Hematopoietic multipotent progenitor cell treated with erythropoietin and hydrocortisone succinate and interleukin-3 and kit ligand, for 6 days (in vitro differentiated cells): ENCODE data around the gene STK35.

Source experiments
- DNase-seq: peaks from one replicate; pipeline ENCODE4 v3.0.0-alpha.2; 2015

The STK35 gene

DNA sequence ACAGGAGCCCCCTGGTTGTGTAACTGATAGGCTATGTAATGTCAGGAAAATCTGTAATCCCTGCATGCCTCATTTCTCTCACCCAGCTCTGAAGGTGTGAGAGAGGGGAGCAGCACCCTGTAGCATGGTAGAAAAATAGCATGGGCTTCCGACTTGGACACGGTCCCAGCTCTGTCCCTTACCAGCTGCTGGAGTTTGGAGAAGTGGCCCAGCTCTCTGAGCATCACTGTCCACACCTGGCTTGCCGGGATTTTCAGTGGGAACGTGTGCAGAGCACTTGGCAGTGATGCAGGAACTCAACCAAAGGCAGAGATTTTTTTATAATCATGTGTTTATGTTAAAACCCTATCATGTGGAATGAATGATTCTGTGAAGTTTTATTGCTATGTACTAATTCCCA, 34.6 kb downstream of the STK35 start:
- no peak for DNase-seq

DNA sequence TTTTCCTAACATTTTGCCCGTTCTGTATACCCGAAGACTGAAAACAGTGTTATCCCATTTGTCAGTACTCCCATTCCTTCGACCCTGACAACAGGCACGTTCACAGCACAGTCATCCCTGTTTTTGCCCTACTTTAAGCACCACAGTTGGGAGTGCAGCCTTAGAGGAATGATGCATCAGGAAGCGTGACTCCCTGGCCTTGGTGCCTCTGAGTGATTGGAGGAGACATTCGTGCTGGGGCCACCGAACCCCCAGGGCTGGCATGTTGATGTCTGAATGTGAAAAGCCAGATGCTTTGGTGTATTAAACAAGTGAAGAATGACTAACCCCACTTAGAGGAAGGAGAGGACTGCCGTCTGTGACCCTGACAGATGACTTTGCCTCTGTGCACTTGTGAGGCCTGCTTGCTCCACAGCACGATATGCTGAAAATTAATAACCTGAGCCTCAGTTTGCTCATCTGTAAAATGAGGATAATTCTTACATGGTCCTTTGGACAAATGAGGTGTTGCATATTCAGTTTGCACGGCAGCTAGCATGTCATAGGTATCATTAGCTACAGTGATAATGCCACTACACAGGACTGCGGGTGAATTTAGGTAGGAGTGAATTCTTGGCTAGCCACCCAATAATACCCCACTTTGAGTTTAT, 36.0 kb downstream of the STK35 start:
- DNase-seq: no peak

DNA sequence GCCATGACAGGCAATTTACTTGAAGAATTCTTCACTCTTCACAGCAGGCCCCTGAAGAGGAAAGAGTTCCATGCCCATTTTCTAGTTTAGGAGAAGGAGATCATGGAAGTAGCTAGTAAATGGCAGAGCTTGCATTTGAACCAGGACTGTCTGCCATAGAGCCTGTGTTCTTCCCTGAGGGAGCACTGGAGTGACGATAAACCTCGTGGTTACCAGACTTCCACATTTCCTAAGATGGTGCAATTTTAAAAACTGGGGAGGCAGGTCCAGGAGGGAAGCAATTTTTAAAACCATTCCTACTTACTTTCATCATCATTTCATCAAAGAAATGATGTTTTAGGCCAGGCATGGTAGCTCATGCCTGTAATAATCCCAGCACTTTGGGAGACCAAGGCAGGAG, 36.8 kb downstream of the STK35 start:
- no peak for DNase-seq

DNA sequence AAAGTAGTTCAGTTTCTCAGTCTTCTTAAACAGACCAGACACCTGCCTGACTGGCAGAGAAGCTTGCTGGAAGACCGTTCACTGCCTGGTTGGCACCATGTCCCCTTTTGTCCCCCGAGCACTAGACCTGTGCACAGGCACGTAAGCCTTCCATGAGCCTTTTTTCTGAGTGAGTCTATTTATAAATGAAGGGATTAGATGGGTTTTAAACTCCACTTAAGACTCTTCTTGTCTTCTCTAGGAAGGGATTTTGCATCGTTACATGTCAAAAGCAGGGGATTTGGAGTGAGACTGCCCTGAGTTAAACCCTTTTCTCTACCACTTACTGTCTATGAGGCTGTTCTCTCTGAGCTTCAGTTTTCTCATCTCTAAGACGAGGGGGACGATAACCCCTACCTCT, 37.6 kb downstream of the STK35 start:
- DNase-seq: no peak

DNA sequence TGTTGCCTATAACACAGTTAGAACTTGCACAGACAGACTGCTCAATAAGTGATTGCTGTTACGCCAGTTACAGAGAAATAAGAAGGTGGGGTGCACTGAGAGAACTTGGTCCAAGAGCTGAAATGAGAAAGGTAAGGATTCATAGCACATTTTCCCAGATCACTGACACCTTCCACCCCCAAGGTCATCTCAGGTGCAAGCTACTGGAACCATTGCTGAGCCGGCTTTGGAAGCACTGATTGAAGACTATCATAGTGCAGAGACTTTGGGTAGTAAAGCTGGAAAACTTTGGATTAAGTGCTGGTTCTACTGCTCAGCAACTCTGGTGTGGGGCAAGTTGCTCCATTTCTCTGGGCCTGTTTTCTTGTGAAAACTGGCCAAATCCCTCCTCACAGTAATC, 38.1 kb downstream of the STK35 start:
- no peak for DNase-seq

DNA sequence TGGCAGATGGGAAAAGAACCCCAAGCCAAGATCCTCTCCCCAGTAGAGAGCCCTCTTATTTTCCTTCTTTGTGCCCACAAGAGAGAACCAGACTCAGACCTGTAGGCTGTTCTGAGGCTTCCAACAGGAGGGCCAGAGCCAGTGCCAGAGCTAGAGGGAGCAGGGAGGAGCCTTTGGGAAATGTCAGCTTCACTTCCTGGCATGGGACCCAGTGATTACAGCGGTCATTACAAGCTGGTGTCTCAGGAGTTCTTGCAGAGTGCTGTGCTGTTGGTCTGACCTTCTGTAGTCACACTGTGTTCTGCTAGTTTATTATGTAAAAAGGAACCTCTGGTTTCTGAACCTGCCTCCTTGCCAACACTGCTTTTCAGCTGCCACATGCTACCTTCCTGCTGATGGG, 38.9 kb downstream of the STK35 start:
- DNase-seq: no peak

DNA sequence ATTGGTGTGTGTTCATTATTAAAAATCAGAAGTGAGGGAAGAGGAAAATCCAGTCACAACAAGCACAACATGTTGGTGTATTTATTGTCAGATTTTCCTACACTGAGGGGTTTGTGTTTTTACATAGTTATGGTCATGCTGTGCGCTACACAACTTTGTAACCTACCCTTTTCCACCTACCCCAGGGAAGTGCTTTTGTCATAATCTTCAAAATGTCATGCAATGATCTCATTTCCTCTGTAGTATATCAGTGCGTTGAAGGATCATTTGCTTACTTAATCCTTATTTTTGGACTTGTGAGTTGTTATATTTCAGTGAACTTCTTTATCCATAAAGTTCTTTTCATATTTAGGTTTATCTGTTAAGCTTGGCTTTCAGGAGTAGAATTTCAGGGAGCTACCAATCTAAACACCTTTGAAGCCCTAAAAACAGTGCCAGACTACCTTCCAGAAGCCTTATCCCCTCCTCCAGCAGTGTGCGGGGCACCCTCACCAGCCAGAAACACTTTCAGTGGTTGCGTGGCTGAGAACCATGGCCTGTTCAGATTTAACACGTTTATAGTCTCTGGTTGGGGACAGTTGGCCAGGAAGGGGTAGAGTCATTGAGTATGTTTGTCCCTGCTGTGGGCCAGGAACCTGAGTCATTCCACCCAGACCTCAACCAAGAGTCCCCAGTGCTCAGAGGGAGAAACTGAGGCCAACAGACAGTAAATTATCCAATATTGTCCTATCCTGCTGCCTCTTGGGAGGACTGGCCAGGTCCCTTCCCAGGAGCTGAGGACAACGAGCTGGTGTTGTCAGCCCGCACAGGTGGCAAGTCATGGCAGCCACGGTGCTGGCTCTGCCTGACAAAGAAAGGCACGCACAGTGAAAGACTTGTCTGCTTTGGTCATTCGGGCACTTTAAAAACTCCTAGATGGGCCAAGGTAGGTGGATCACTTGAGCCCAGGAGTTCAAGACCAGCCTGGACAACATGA, 40.3 kb downstream of the STK35 start:
- no peak for DNase-seq

DNA sequence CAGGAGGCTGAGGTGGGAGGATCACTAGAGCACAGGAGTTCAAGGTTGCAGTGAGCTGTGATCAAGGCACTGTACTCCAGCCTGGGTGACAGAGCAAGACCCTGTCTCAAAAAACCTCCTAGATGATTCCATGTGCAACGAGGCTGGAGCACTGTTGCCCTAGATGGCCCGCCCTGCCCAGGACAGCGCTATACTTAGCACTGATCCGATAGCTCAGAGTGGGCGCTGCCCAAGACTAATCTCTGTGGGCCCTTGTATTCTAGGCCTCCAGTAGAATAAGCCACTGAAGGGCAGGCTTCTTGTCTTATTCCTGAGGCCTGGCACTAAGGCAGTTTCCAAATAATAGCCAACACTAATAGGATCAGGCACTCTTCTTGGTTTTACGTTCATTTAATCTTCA, 41.0 kb downstream of the STK35 start:
- no peak for DNase-seq

DNA sequence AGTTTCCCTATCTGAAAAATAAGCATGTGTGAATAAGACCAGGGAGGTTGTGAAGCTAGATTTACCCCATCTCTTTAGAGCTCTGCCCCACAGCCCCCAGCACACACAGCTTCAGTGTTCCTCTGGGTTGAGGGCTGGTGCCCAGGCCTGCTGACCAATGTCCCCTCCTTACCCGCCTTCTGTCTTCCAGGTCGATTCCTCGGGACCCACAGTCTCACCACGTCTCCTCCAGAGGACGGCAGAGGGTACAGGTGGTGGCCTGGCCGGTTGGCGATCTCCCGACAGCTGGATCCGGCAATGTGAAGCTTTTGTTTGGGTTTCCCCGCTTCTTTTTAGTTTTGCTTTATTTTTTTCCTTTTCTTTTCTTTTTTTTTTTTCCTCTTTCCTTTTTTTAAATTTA, 42.0 kb downstream of the STK35 start:
- no peak for DNase-seq

DNA sequence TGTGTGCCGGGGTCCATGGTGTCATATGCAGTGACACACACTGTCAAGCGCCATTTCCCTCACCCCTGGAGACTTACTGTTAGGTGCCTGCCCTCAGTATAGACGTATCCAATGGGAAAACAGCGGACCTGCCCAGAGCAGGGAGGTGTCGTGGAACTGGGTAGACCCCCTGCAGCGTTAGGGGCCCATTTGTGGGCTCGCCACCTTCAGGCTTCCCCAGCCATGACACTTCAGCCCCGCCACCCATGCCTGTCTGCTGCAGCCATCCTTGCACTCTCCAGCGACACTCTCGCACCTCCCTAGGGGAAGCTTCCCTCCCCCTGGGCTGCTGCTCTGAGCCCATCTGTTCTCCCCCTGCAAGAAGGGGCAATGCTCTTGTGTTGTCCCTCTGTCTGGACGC, 43.2 kb downstream of the STK35 start:
- no peak for DNase-seq

DNA sequence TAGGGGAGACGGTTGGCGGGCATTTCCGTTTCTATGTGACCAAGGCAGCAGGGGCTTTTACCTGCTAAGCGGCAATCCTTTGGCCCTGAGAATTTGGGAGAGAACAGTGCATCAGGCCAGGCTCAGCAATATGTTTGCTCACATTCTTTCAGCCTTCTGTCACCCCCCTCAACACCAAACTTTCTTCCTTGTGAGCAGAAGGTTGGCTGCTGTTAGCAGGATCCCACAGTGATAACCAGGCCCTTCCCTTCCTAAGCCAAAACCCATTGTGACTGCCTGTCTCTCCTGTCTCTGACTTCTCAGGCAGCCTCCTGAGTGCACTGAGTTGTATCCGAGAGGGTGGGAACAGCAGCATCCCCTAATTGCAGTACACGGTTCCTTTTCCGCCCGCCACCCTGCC, 43.7 kb downstream of the STK35 start:
- no peak for DNase-seq

DNA sequence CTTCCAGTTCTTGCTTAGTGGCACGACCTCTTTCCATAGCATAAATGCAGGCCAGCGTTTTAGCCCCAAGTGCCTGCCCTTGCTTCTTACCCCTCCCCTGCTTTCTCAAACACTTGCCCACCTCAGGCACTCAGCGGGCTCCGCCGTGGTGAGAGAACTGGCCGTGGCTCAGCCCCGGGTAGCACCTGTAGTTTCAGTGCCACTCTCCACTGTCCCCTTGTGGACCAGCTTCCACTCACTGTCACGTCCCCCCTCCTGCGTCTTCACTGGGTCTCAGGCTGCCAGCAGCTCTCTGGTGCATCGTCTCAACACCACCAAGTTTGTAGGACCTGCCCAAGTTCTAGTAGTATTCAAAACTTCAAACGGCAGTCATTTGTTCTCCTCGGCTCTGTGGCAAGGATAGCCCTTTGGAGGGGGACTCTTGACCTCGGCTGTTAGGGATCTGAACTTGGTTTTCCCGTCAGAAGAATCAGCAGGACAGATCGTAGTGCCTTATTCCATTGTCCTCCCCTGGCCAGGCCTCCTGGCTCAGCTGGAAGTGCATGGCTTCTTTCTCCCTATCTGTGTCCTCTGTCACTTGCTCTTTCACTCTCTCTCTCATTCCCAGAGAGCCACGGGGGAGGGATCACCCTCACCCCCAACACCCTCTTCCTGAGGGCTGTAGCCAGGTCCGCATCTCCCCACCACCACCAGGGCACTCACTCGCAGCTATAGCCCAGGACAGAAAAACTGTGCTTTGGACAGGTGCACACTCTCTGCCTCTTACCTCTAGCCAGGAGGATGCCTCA, 44.6 kb downstream of the STK35 start:
- no peak for DNase-seq

DNA sequence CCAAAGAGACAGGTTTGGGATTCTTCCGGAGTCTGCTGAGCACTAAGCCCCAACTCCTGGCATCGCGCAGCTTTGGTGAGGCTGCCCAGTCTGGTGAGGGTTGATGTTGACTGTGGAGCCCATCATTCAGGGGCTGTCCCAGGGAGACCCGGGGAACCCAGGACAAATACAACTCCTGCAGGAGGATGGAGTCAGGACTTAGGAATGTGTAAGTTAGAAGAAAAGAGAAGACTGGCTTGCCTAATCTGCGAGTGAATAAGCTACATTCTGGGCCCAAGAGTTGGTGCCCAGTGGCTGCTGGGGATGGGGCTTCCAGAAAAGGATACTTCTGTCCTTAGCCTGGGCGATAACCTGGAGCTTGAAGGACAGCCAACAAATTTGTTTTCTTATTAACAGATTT, 47.9 kb downstream of the STK35 start:
- no peak for DNase-seq

DNA sequence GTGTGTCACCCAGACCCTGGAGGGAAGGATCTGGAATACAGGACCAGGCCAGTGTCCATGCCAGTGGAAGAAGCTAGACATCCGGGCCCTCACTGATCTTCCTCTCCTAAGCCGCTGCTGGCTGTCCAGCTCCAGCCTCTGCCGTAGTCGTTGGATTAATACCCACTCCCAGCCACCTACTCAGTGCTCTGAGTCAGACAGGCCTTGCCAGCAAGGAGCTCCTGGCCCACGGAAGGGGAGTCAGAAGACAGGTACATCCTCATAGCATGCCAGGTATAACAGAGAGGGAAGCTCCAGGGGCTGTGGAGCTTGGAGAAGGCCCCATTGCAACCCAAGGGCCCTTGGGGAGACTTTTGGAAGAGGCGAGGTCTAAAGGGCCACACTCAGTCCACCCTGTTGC, 49.0 kb downstream of the STK35 start:
- no peak for DNase-seq

DNA sequence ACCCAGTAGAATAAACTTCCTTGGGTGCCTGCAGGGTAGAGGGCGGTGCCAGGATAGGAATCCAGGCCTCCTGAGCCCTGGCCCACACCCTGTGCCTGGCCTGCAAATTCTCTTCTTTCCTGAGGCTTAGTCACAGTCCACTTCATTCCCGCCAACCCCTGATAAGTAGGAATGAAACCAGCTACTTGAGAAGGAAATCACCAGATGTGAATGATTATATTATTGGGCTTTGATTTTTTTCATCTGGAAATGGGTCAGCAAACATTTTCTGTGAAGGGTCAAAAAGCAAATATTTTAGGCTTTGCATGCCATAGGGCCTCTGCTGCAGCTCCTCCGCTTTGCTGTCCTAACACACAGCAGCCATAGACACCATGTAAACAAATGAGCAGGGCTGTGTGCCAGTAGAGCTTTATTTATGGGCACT, 50.2 kb downstream of the STK35 start:
- DNase-seq: no peak

DNA sequence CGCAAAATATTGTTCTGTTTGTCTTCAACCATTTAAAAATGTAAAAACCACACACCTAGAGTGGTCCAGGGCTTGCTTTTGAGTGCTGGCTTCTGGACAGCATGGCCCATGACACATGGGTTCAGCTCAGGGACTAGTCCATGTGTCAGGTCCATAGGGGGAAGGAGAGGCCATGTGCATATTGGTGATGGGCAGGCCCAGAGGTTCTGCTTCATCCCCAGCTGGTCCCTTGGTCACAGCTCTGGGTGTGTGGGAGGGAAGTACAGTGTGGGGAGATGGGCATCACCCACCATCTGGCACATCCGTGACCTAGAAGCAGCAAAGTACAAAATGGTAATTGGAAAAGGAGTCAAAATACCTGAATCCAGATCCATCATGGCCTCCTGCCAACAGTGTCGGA, 50.7 kb downstream of the STK35 start:
- DNase-seq: no peak

DNA sequence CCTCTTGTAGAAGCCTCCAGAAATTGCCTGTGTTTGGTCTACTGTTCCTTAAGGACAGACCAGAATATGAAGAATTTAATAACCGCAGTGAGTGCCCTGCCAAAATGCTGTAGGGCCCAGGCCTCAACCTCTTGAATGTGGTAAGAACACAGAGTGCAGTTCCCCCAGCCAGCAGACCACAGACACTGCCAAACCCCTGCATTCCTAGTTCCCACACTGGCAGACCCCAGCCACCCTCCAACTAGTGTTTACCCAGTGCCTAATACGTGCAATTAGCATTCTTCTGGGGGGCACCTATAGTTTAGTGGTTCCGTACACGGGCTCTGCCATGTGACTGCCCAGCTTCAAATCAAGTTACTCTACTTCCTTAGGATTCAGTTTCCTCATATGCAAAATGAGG, 51.7 kb downstream of the STK35 start:
- no peak for DNase-seq

DNA sequence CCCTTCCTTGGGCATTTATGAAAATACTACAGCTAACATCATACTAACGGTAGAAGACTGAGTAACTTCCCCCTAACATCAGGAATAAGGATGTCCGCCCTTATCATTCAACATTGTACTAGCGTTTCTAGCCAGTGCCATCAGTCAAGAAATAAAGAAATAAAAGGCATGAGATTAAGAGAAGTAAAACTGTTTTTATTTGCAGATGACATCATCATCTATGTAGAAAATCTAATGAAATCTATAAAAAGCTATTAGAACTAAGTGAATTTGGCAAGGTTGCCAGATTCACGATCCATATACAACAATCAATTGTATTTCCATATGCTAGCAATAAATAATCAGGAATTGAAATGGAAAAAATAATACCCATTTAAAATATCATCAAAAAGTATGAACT, 54.6 kb downstream of the STK35 start:
- no peak for DNase-seq

DNA sequence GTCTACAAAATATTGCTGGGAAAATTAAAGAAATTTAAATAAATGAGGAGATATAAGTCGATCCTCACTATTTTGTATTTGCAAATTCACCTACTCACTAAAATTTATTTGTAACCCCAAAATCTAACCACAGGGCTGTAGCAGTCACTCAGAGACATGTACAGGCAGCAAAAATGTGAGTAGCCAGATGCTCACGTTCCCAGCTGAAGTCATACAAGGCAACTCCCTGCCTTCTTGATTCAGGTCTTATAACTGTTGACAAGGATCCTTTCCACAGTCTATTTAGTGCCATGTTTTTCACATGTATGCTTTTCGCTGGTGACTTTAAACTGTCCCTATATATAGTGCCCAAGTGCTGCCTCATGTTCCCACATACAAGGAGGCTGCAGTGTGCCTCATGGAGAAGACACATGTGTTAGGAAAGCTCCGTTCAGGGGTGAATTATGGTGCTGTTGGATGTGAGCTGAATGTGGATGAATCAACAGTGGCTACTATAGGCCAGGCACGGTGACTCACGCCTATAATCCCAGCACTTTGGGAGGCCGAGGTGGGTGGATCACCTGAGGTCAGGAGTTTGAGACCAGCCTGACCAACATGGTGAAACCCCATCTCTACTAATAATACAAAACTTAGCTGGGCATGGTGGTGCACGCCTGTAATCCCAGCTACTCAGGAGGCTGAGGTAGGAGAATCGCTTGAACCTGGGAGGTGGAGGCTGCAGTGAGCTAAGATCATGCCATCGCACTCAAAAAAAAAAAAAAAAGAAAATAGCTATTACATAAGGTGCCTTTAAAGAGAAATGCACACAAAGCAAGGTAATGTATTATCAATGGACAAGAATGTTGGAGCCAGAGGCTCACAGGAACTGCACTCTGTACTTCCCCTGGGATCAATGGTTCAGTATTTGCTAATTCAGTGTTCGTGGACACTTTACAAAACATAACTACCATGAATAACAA, 55.3 kb downstream of the STK35 start:
- no peak for DNase-seq

DNA sequence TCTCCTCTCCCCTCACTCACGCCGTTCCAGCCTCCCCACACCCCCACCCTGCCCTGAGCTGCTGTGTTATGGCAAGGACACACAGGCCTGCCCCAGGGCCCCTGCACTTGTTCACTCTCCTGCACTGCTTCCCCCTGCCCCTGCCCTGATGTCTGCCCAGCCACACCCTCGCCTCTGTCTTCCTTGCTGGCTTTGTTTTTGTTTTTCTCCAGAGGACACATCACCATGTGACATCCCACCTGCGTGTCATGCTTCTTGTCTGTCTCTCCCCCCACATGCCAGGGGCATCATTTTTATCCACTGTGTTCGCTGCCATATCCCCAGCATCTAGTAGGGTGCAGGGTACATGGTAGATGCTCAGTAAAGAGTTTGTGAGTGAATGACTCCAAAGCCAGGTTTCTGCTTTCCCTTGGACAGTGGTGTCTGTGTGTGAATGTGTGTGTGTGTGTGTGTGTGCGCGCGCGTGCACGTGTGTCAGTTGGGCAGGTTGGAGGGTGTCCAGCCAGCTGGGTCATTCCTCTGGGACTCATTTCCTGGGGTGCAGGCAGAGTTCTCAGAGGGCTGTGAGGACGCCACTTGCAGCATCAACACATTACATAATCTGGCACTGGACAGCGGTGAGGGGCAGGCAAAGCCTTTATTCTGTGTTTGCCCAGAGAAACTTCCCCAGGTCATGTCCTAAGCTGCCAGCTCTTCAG, 60.6 kb downstream of the STK35 start:
- DNase-seq: no peak

DNA sequence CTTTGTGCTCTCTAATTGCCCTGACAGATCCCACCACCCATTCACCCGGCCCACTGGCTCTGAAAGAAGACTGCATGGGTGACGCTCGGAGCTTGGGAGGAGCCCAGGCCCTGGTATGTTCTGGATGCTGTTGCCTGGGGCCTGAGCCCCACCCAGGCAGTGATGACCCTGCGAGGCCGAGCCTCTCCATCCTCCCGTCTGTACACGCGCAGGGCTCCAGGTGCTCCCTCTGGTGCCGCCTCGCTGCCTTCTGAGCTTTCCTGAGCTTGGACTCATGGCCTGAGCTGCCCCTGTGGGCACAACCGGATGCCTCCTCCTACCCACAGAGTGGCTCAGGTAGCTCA, 61.2 kb downstream of the STK35 start:
- DNase-seq: no peak

DNA sequence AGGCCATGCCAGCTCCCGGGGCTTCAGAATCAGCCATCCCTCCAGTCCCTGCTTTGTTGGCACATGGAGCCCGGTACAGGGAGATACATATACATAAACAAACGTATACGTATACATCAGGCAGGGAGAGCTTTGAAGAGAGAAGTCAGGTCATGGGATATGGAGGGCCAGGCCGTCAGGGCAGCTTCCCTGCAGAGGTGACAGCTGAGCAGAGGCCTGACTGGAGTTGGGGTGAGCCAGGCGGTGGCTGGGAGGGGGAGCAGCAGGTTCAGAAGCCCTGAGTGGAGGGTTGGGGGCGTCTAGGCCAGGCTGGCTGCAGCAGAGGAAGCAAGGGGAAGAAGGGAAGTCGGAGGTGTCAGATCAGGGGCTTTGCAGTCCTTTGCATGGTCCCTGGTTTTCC, 61.7 kb downstream of the STK35 start:
- no peak for DNase-seq
